Liver (tissue), 9 donors: Measurements from ENCODE around the gene CALR. TPM values are rescaled to one million over a fixed set of nuclear protein-coding genes. Genes with fewer than 3 reads are reported as not detected.
"Not testable (repeated sequence)": the region's sequence is repeated elsewhere in the genome, so short reads cannot be mapped to it uniquely, and the experiment has no call there.

Experiments used
- DNase-seq: peaks from one replicate; pipeline ENCODE4 v3.0.0-alpha.2; 2017; ENCODE audit warnings: low spot score
- H3K27ac ChIP-seq, 2 donors: one replicate each; pipeline ENCODE4 v1.7.0; 2013; ENCODE audit warnings: inconsistent platforms in 2 of 2, low read length in 2 of 2, control low read depth in 1 of 2, low read depth in 1 of 2, mild to moderate bottlenecking in 1 of 2
- H3K27me3 ChIP-seq, 4 donors: one replicate each; pipeline versions ENCODE4 v1.6.1 to v1.7.0; 2013; ENCODE audit warnings: low read length in 3 of 4, inconsistent platforms in 1 of 4, mild to moderate bottlenecking in 1 of 4, moderate library complexity in 1 of 4; ENCODE audit not compliant: control insufficient read depth in 4 of 4, insufficient read depth in 4 of 4
- H3K36me3 ChIP-seq, 4 donors: one replicate each; pipeline versions ENCODE4 v1.6.1 to v1.7.0; 2013; ENCODE audit warnings: low read length in 3 of 4, mild to moderate bottlenecking in 3 of 4, low read depth in 1 of 4, moderate library complexity in 1 of 4; ENCODE audit not compliant: control insufficient read depth in 4 of 4, insufficient read depth in 3 of 4
- H3K4me1 ChIP-seq, 4 donors: one replicate each; pipeline versions ENCODE4 v1.6.1 to v1.7.0; 2013; ENCODE audit warnings: low read length in 3 of 4, mild to moderate bottlenecking in 3 of 4, moderate library complexity in 1 of 4; ENCODE audit not compliant: control insufficient read depth in 4 of 4, insufficient read depth in 4 of 4
- H3K4me3 ChIP-seq, 3 donors: one replicate each; pipeline versions ENCODE4 v1.6.1 to v1.7.0; 2013; ENCODE audit warnings: low read length in 3 of 3, control low read depth in 1 of 3, low read depth in 1 of 3, mild to moderate bottlenecking in 1 of 3
- H3K9ac ChIP-seq, 2 donors: one replicate each; pipeline ENCODE4 v1.7.0; 2013; ENCODE audit warnings: low read length in 2 of 2, mild to moderate bottlenecking in 2 of 2, moderate library complexity in 2 of 2, control low read depth in 1 of 2, low read depth in 1 of 2
- H3K9me3 ChIP-seq, 4 donors: one replicate each; pipeline versions ENCODE4 v1.6.1 to v1.7.0; 2013; ENCODE audit warnings: low read length in 3 of 4; ENCODE audit not compliant: control insufficient read depth in 4 of 4
- ATF3 ChIP-seq: IDR thresholded peaks from 2 replicates; pipeline ENCODE4 v1.6.1; 2016; ENCODE audit warnings: antibody characterized with exemption
- FOXA1 ChIP-seq: IDR thresholded peaks from 2 replicates; pipeline ENCODE4 v1.6.1; 2016; ENCODE audit warnings: antibody characterized with exemption
- FOXA2 ChIP-seq: IDR thresholded peaks from 2 replicates; pipeline ENCODE4 v1.6.1; 2016; ENCODE audit warnings: antibody characterized with exemption
- GABPA ChIP-seq, 2 donors: IDR thresholded peaks in 1 of 2; conservative IDR thresholded peaks in 1 of 2; 2 replicates each; pipeline ENCODE4 v1.6.1; 2016; ENCODE audit warnings: antibody characterized with exemption in 2 of 2, mild to moderate bottlenecking in 1 of 2, moderate library complexity in 1 of 2
- HNF4G ChIP-seq: IDR thresholded peaks from 2 replicates; pipeline ENCODE4 v1.6.1; 2016; ENCODE audit warnings: antibody characterized with exemption
- JUND ChIP-seq, 2 donors: IDR thresholded peaks; 2 replicates each; pipeline ENCODE4 v1.6.1; 2016; ENCODE audit warnings: antibody characterized with exemption in 2 of 2
- MAX ChIP-seq: IDR thresholded peaks from 2 replicates; pipeline ENCODE4 v1.6.1; 2016; ENCODE audit warnings: antibody characterized with exemption
- NR2F2 ChIP-seq: IDR thresholded peaks from 2 replicates; pipeline ENCODE4 v1.6.1; 2016; ENCODE audit warnings: antibody characterized with exemption
- RAD21 ChIP-seq, 2 donors: IDR thresholded peaks; 2 replicates each; pipeline ENCODE4 v1.6.1; 2016; ENCODE audit warnings: antibody characterized with exemption in 2 of 2, mild to moderate bottlenecking in 2 of 2
- RXRA ChIP-seq, 2 donors: IDR thresholded peaks; 2 replicates each; pipeline ENCODE4 v1.6.1; 2017 to 2018; ENCODE audit warnings: antibody characterized with exemption in 2 of 2, mild to moderate bottlenecking in 1 of 2
- SP1 ChIP-seq: IDR thresholded peaks from 2 replicates; pipeline ENCODE4 v1.6.1; 2018; ENCODE audit warnings: antibody characterized with exemption, mild to moderate bottlenecking
- ZBTB33 ChIP-seq: IDR thresholded peaks from 2 replicates; pipeline ENCODE4 v1.6.1; 2016; ENCODE audit warnings: antibody characterized with exemption
- WGBS: extraction: QIAGEN DNeasy Blood & Tissue Kit; methylation state at CpG from one replicate; pipeline ENCODE4 v1.1.7; 2013; 5-methylcytosine and 5-hydroxymethylcytosine counted together
- polyA plus RNA-seq, 2 donors: library from polyadenylated mRNA; stranded (reverse) in 1 of 2; unstranded in 1 of 2; fragments of 200-250 nt in 1 of 2; fragments of >200 nt in 1 of 2; fragmentation: Nextera tagmentation in 1 of 2; extraction: Ambion mirVana in 1 of 2; gene quantifications; one replicate each; pipeline versions ENCODE4 v1.2.1 to v1.2.3, GENCODE V29; 2013 to 2015
- total RNA-seq, 2 donors: library from RNA; depleted of rRNA; stranded (reverse); fragments of >200 nt; gene quantifications; one replicate each; pipeline ENCODE4 v1.2.3, GENCODE V29; 2014
- donor health status: healthy.
- donor health status: healthy.
- donor health status: healthy.
- donor health status: healthy.
- donor health status: healthy.

Gene CALR
- total and polyA plus RNA-seq, 4 donors: 618 to 1,316 (median 1,070) TPM

GRCh38 chr19:12949363-12950283 lies 11.2 kb downstream of the CALR start (continued):
- TF ChIP-seq GABPA (IDR thresholded peaks at IDR 0.05 in 1 of 2, conservative IDR thresholded peaks at IDR 0.05 in 1 of 2): no peak

GRCh38 chr19:12952050-12952449 lies 13.6 kb downstream of the CALR start:
- not testable (repeated sequence) for H3K4me3 ChIP-seq, H3K9me3 ChIP-seq, H3K27ac ChIP-seq, H3K27me3 ChIP-seq, DNase-seq, H3K9ac ChIP-seq
- 93% methylated on average over 6 of the region's 6 CpGs for WGBS
- Histone ChIP-seq H3K4me1 (peaks cover 5 to 24% (median 17%) of the 10 kb centered on the region in 4 donors), H3K36me3 (peaks cover 18 to 47% (median 27%) of the 10 kb centered on the region in 4 donors)

- H3K4me1 ChIP-seq: peaks cover 5 to 19% (median 14%) of the 10 kb centered on the region in 4 donors
- no peaks in the 10 kb centered on the region for H3K9me3 ChIP-seq
- WGBS: 80% methylated on average over 12 of the region's 12 CpGs
- no peaks in the 10 kb centered on the region for H3K27me3 ChIP-seq
- TF ChIP-seq HNF4G (no peak), ATF3 (no peak), NR2F2 (no peak), JUND (IDR thresholded peaks at IDR 0.05) (no peak), FOXA2 (no peak), FOXA1 (no peak), RXRA (IDR thresholded peaks at IDR 0.05) (no peak), ZBTB33 (no peak), MAX (no peak), SP1 (no peak), RAD21 (IDR thresholded peaks at IDR 0.05) (no peak)
- H3K4me3 ChIP-seq: no peak overlapping the region
- DNase-seq: no peak
- no peak overlapping the region for H3K9ac ChIP-seq
- peak overlapping the region; percentile 28 to 56 for H3K27ac ChIP-seq
- peaks cover 18 to 47% (median 26%) of the 10 kb centered on the region in 4 donors for H3K36me3 ChIP-seq
Measured at GRCh38 chr19:12952488-12953137, 14.2 kb downstream of the CALR start.
